NCI-H187 treated with DMSO at 0.1 percent for 48 hours (cell line): ENCODE measurements around the gene NTSR1.

Source experiments
- DNase-seq: peaks from one replicate; lab custom pipeline; 2025; lab: John Stamatoyannopoulos, UW

NTSR1 gene

DNA sequence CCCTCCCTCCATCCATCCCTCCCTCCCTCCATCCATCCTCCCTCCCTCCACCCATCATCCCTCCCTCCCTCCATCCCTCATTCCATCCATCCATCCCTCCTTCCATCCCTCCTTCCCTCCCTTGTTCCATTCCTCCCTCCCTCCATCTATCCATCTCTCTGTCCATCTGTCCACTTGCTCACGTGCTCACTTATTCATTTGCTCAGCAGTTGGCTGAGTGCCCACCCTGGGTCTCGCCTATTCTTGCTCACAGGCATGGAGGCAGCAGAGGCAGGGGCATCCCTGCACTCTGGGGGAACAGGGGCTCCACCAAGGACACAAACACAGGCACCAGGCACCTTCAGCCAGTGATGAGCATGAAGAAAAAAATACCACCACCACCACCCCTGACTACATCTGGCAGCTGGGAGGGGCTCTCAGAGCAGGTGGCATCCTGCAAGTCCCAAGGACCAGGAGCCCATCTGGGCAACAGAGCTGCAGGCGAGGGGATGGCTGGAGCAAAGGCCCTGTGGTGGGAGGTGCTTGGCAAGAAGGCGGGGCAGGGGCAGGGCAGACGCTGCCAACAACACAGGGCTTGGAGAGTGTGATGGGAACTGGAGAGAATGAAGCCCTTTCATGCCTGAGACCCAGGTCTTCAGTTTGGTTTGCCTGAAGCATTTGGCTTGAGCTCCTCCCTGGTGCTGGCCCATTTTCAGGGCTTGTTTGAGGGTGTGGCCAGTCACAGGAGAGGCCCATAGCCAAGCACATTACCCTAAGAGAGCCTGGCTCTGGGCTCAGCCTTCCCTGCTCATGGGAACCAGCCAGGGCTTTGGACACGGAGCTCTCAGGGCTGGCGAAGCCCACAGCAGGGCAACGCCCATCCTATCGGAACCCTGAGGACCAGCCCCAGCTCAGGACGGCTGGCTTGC lies 47.4 kb downstream of the NTSR1 start:
- DNase-seq = no peak

DNA sequence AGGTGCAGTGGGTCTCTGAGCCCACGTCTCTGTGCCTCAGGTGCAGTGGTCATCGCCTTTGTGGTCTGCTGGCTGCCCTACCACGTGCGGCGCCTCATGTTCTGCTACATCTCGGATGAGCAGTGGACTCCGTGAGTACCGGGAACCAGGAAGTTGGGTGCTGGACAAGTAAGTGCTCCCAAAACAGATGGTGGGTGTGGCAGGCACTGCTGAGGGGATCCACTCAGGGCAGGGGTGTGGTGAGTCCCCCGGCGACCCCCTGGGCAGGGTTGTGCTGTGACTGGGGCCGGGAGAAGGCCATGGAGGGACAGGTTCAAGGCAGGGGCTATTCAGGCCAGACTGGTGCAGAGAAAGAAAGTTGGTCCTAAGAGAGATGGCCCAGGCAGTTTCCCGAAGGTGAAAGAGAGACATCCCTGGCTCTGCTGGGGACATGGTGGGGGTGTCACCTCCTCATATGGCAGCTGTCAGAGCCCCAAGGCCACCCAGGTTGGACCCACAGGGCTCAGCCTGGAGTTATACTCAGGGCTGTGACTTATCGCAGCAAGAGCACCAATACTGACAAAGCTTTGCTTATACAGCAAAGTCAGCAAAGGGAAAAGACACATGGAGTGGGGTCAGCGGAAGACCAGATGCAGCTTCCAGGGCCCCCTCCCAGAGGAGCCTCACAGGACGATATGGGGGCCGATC lies 49.7 kb downstream of the NTSR1 start:
- no peak for DNase-seq

DNA sequence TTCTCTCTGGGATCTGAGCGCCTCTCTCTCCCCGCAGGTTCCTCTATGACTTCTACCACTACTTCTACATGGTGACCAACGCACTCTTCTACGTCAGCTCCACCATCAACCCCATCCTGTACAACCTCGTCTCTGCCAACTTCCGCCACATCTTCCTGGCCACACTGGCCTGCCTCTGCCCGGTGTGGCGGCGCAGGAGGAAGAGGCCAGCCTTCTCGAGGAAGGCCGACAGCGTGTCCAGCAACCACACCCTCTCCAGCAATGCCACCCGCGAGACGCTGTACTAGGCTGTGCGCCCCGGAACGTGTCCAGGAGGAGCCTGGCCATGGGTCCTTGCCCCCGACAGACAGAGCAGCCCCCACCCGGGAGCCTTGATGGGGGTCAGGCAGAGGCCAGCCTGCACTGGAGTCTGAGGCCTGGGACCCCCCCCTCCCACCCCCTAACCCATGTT lies 51.4 kb downstream of the NTSR1 start:
- no peak for DNase-seq

DNA sequence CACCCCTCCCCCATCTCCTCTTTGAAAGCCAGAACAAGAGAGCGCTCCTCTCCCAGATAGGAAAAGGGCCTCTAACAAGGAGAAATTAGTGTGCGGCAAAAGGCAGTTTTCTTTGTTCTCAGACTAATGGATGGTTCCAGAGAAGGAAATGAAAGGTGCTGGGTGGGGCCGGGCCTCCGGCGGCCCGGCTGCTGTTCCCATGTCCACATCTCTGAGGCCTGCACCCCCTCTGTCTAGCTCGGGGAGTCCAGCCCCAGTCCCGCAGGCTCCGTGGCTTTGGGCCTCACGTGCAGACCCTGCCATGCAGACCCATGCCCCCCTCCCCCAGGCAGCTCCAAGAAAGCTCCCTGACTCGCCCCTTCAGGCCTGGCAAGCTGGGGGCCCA lies 51.8 kb downstream of the NTSR1 start:
- no peak for DNase-seq

DNA sequence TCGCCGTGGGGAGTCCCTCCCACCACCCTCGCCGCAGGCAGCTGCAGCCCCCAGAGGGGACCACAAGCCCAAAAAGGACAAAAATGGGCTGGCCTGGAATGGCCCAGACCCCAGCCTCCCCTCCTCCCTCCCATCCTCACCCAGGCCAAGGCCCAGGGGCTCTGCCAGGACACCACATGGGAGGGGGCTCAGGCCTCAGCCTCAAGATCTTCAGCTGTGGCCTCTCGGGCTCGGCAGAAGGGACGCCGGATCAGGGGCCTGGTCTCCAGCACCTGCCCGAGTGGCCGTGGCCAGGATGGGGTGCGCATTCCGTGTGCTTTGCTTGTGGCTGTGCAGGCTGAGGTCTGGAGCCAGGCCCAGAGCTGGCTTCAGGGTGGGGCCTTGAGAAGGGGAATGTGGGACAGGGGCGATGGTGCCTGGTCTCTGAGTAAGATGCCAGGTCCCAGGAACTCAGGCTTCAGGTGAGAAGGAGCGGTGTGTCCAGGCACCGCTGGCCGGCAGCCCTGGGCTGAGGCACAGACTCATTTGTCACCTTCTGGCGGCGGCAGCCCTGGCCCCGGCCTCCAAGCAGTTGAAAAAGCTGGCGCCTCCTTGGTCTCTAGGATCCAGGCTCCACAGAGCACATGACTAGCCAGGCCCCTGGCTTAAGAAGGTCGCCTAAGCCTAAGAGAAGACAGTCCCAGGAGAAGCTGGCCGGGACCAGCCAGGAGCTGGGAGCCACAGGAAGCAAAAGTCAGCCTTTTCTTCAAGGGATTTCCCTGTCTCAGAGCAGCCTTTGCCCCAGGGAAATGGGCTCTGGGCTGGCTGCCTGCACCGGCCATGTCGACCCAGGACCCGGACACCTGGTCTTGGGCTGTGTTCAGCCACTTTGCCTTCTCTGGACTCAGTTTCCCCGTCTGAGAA lies 52.5 kb downstream of the NTSR1 start:
- DNase-seq = no peak

DNA sequence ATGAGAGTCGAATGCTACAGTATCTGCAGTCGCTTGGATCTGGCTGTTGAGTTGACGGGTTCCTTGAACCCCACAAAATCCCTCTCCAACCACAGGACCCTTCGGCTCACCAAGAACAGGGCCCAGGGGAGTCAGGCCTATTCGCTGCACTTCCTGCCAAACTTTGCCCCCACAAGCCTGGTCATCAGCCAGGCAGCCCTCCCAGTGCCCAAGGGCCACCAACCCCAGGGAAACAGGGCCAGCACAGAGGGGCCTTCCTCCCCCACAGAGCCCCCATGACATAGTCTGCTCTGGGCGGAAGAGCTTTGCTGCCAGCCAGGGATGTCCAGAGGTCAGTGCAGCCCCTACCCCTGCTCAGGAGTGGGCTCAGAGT lies 53.1 kb downstream of the NTSR1 start:
- DNase-seq = no peak

DNA sequence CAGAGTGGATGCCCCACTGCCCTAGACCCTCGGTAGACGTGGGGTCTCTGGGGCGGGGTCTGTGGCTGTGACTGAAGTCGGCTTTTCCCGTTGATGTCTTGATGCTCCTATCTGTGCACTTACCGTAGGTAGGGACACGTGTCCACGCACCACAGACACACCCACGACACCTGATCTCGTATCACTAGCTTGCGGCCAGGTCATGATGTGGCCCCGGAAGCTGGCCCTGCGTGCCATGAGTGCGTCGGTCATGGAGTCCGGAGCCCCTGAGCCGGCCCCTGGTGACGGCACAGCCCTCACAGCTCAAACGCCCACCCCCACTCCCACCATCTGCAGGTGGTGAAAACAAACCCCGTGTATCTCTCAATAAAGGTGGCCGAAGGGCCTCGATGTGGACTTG lies 53.7 kb downstream of the NTSR1 start:
- no peak for DNase-seq

DNA sequence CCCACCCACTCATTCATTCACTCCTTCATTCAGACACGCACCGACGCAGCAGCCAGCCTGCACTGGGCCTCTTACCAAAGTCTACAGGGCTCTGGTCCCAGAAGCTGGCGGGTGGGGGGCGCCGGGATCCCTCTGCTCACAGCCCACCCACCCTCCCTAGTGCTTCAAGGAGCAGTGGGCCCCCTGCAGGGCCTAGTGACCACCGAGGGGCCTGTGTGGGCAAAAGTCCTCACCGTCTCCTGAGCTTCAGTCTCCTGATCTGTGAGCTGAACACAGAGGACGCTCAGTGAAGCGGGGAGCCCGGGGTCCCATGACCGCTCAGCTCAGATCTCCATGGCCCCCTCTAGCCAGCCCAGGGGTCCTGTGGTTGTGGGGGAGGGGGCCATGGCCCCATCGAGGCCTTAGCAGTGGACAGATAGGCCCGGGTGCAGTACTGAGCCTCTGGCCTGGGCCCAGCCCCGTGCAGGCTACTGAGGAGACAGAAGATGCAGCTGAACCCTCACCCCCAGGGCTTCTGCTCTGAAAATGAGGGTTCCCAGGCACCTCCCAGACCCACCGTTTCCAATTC lies 54.2 kb downstream of the NTSR1 start:
- DNase-seq = no peak

DNA sequence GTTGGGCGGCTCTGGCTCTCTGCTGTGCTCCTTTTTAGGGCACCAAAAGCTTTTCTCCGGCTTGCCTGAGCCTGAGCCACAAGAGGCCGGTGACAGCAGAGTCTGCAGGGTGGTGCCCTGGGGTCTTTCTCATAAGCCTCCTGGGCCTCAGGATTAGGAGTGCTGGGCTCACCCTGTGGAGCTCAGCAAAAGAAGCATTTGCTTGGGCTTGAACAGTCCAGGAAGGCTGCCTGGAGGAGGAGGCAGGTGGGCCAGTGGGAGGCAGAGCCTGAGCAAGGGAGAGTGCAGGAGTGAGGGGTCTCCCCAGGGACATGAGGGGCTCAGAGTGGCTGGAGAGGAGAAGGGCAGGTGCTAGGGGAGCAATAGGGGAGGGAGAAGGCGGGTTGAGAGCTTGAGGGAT lies 54.8 kb downstream of the NTSR1 start:
- no peak for DNase-seq

DNA sequence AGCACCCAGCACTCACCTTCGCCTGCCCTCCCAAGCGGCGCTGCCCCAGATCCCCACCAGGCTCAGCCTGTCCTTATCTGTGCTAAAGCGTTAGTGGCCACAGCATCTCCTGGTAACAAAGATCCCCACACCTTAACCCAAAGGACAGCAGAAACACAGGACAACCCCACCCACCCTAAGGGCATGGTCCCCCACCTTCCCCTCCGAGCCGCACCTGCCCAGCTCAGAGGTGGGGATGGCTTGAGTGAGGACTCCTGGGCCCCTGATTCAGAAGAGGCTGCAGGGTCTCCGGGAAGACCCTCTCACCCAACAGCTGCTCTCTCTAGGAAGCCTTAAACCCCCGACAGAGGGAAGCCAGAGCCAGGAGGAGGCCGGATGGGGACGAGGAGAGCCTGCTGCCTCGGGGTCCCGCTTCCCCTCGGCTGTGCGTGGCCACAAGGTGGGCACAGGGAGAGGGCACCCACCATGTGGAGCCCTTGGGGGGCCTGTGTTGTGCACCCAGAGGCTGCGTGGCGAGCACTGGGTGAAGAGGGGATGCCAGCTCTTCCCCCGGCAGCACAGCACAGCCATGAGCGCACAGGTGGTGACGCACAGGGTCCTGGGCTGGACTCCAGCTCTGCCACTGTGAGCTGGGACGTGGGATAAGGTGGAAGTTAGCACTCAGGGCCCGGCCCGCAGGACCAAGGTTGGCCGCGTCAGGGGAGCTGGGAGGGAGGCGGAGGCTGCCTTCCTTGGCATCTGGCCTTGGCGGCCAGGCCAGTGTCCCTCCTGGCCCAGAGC lies 55.7 kb downstream of the NTSR1 start:
- no peak for DNase-seq

DNA sequence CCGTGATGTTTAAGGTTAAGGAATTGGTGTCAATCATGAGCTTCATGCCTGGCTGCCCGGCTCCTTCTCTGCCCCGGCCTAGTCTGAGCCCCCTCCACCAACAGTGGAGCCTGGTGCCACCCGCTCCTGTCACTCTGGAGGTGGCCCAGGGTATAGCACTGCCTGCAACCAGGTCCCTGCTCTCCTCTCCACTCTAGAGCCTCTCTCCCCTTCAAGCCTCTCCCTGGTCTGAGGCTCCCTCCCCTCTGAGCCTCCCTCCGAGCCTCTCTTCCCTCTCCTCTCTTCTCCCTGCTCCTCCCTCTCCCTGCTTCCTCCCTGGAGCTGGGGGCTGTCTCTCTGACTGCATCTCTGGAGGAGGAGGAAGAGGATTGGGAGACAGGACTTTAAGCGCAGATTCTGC lies 56.4 kb downstream of the NTSR1 start:
- DNase-seq = no peak

DNA sequence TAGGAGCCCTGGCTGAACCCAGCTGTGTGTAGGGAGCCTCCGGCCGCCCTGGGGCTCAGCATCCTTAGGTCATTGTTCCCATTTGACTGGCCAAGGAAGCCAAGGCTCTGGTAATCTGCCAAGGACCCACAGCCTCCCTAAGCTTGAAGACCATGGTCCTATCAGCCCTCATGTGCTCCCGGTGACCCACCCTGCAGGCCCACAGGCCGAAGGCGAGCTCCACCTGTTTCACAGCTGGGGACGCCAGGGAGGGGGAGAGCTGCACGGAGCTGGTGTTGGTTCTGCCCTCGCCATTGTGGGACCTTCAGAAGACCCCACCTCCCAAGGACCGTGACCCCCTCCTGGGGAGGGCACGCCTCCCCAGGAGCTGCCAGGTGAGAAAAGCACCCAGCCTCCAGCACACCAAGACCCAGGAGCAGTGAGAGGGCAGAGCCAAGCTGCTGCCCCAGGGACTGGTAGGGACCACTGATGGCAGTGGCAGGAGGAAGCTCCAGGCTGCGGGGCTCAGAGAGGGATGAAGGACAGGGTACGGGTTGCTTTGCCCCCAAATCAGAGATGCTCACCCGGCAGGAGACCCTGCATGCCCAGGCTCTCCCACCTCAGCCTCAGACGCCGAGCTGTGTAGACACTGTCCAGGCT lies 56.9 kb downstream of the NTSR1 start:
- DNase-seq = no peak

DNA sequence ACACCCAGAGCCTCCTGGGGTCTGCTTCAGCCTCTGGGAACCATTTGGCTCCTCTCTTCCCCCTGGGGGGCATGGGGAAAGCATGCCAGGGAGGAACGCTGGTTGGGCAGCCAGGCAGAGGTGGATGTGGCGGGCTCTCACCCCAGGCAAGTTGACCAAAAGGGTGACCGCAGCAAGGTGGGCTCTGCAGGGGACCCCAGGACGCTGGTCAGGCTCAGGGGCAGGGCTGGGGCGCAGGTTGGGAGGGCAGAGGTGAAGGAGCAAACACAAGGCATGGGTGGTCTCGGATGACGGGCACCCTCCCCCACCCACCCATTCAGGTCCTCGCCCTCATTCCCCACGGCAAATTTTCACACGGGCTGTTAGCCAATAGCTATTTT lies 57.4 kb downstream of the NTSR1 start:
- DNase-seq = no peak

DNA sequence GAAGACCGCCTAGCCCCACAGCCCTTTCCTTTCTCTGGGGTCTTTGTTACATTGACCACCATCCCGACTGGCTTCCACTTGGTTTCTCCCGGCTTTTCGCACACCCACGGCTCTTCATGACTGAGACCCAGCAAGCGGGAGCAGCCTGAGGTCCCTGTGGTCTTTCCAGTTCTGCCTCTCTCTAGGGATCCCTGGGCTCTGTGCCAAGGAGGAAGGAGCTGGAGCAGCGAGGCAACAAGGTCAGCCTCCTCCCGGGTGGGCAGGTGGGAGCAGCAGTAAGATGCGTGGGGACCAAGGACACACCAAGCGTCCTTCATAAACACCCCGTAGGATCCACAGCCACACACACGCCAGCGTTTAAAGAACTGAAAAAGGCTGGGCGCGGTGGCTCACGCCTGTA lies 58.1 kb downstream of the NTSR1 start:
- DNase-seq = no peak

DNA sequence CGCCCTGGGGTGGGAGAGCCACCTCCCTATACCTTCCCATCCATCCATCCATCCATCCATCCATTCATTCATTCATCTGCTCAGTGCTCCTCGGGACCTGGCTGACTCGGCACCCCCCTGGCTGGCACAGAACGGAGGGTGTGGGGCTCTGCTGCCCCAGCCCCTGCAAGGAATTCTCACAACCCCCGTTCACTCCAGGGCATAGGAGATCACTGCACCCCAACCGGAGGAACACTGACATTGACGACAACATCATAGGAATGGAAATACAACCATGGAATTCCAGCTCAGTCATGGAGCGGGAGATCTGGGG lies 59.6 kb downstream of the NTSR1 start:
- DNase-seq = no peak

DNA sequence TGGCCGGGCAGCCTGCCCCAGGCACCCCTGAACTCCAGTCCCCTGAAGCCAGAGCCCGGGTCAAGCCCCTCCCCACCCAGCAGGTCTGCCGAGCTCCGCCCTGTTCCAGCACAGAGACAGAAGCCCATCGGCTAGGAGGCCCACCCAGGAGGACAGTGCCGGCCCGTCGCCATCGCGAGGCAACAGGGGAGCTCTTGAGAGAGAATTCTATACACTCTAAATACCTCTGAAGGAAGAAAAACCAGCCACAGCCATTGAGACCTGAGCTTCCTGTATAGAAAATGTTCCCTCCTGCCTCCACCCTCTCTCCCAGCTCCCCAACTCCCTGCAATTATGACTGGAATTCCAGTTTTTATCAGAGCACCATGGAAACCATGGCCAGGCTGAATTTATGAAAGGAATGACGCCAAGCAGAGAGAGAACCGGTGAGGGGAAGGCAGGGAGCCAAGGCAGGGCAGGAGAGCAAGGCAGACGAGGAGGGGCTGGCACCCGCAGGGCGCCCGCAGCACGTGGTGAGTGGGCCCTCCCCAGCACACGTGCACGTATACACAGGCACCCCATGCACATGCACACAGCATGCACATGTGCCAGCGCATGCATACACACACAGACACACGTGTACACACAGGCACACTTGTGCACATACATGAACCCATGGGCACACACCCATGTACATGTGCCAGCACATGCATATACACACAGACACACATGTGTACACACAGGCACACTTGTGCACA lies 60.1 kb downstream of the NTSR1 start:
- DNase-seq = no peak

DNA sequence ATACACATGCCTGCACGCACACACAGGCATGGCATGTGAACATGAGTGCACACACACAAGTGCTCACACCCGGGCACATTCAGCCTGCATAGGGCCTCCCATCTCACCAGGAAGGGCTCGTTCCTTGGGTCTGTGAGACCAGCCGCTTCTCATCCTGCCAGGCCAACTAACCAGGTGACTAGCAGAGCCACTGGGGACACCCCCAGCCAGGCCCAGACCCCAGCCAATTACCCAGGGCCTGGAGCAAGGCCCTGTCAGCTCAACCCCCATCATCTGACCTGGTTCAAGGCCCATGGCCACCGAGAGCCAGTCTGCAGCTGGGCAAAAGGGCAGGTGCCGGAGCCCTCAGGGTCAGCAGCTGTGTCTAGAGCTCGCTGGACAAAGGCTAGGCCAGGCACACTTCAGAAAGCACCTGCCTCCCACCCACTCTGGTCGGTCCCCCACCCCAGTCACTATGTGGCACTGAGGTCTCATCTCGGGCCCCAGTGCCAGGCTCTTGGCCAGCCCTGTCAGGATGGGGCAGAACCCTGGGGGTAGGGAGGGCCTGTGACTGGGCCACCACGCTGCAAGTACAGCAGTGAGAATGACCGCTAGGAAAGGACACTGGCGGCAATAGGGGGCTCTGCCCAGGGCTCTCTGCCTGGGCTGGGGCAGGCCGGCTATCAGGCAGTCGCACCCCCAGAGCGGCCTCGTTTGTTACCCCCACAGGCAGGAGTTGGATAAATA lies 60.9 kb downstream of the NTSR1 start:
- DNase-seq = no peak

DNA sequence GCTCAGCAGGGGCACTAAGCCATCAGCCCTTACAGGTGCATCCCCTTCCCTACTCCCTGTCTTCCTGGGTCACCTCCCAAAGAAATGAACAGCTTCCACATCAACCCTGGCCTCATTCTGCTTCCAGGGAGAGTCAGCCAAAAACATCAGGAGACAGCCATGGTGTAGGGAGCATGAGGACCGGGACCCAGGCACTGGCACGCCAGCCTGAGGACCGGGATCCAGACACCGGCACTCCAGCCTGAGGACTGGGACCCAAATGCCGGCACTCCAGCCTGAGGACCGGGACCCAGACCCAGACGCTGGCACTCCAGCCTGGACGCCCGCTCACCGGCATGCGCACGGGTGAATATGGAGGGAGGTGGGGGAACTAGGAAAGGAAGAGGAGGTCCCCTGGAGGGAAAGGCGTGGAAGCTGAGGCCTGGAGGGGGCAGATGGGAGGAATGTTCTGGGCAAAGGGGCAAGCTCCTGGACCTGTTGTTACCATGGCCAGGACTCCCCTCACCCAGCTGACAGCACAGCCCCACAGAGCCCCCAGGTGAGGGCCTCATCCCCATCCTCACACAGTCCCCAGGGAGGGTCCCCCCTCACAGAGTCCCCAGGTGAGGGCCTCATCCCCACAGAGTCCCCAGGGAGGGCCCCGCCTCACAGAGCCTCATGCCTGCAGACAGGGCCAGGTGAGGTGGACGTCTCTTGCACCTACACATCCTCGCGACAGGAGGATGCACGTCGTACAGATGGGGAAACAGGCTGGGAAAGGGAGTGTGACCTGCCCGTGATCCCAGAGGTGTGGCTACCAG lies 61.7 kb downstream of the NTSR1 start:
- no peak for DNase-seq

DNA sequence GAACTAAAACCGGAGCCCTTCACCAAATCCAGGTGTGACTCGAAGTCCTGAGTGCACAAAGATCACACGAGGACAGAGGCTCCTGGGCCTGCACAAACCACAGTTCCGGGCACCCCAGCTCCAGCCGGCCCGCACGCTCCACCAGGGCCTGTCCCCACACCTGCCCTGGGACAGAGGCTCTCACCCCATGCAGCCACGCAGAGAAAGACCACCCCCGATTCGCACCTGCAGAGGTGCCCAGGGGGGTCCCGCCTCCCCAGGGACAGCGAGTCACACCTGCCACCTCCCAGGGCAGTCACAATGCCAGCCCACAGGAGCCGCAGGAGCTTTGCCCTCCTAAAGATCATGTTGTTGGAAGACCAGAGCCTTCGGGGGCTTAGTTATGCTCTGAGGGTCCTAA lies 62.3 kb downstream of the NTSR1 start:
- DNase-seq = no peak
